Upper lobe of left lung (tissue), 4 donors: ENCODE measurements around the gene NLRP7.
"Not testable (repeated sequence)": the region's sequence is repeated elsewhere in the genome, so short reads cannot be mapped to it uniquely, and the experiment has no call there.

Source experiments
- CTCF ChIP-seq, 6 experiments: fragments of 450-650 bp in 4 of 6; fragments of 200-600 bp in 2 of 6; sonication (generic) in 2 of 6; IDR thresholded peaks; one replicate each; pipeline ENCODE4 v1.5.1; 2016 to 2019; ENCODE audit warnings: antibody characterized with exemption in 6 of 6
- EP300 ChIP-seq, 4 donors: sonication (generic); formaldehyde crosslinking; IDR thresholded peaks; one replicate each; pipeline ENCODE4 v1.5.1; 2017; ENCODE audit warnings: antibody characterized with exemption in 4 of 4, control low read depth in 2 of 4

GRCh38 chr19:54965055-54965454 is 17.7 kb upstream of the NLRP7 start:
- TF ChIP-seq CTCF, EP300 (IDR thresholded peaks at IDR 0.05): not testable (repeated sequence)
